ENCODE results near the gene EPDR1. TPM values are rescaled to one million over a fixed set of nuclear protein-coding genes. Genes with fewer than 3 reads are reported as not detected.

The EPDR1 gene
- 1 to 10 TPM; 2.7 to 7.3 TPM for total RNA-seq
- 9.1 TPM for polyA plus RNA-seq (2013, experiment 1 of 2)
- polyA plus RNA-seq (2013, experiment 2 of 2) = 9.1 TPM
- long read RNA-seq, experiment 1, partial matches to known transcripts = 0 of 6 reads
- long read RNA-seq, experiment 1, other reads (novel, unspliced or antisense) = 2 of 6 reads
- long read RNA-seq, experiment 2, transcript EPDR1-201 (3 exons, 2,599 nt) = major isoform, 26 of 30 reads
- long read RNA-seq, experiment 2, partial matches to known transcripts = 3 of 30 reads
- long read RNA-seq, experiment 2, other reads (novel, unspliced or antisense) = 1 of 30 reads
- long read RNA-seq, experiment 3, transcript EPDR1-201 (3 exons, 2,599 nt) = major isoform, 10 of 12 reads
- long read RNA-seq, experiment 3, partial matches to known transcripts = 1 of 12 reads
- long read RNA-seq, experiment 3, other reads (novel, unspliced or antisense) = 0 of 12 reads
- long read RNA-seq, experiment 4, partial matches to known transcripts = 1 of 9 reads
- long read RNA-seq, experiment 4, other reads (novel, unspliced or antisense) = 8 of 9 reads

DNA sequence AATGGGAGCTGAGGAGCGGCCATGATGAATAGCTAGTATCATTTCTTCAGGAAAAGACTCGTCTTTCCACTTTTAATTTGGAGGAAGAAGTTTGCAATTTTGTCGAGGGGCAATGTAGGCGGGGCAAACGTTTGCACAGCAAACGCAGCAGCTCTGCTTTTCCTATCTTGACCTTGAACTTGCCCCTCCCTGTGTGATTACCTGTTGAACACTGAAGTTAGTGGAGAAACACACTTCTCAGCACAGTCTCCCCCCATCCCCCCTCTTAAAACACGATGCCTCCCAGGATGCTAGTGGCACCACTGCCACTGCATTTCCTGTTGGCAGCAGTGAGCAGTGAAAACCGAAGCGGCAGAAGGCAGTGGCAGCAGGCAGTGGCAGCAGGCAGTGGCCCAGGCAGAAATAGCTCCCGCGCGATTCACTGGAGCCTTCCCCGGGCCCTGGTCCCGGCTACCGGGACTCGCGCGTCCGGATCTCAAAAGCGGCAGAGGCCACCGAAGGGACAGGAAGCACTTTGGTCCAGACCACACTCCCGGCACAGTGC lies at the start of gene EPDR1:
TSS of gene EPDR1 (plus strand) at position 336 of the 544 bp plus-strand sequence. CDS start 300 bp downstream, outside the sequence.
- WGBS, 2 experiments (ENCODE audit: insufficient coverage in 1 of 2, insufficient read length in 1 of 2) = 20 to 37% methylated on average over 5 to 22 of the region's 22 CpGs
- H3K4me1 ChIP-seq (ENCODE audit: control insufficient read depth, insufficient read depth, low read length) = no peaks in the 10 kb centered on the region
- H3K27ac ChIP-seq (ENCODE audit: low read depth, low read length) = no peak within 1 kb of the TSS
- H3K27me3 Mint-ChIP-seq (ENCODE audit: insufficient read depth) = peaks cover 76% of the 10 kb centered on the region
- peaks cover 3% of the 10 kb centered on the region for H3K9me3 ChIP-seq (ENCODE audit: control insufficient read depth, low read length)
- H3K27ac Mint-ChIP-seq = no peak within 1 kb of the TSS
- peak within 1 kb of the TSS; percentile 81 for H3K4me3 ChIP-seq (ENCODE audit: low read length)
- no peaks in the 10 kb centered on the region for H3K36me3 Mint-ChIP-seq (ENCODE audit: low read depth)
- TF ChIP-seq, protein P1, sequence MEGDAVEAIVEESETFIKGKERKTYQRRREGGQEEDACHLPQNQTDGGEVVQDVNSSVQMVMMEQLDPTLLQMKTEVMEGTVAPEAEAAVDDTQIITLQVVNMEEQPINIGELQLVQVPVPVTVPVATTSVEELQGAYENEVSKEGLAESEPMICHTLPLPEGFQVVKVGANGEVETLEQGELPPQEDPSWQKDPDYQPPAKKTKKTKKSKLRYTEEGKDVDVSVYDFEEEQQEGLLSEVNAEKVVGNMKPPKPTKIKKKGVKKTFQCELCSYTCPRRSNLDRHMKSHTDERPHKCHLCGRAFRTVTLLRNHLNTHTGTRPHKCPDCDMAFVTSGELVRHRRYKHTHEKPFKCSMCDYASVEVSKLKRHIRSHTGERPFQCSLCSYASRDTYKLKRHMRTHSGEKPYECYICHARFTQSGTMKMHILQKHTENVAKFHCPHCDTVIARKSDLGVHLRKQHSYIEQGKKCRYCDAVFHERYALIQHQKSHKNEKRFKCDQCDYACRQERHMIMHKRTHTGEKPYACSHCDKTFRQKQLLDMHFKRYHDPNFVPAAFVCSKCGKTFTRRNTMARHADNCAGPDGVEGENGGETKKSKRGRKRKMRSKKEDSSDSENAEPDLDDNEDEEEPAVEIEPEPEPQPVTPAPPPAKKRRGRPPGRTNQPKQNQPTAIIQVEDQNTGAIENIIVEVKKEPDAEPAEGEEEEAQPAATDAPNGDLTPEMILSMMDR (conservative IDR thresholded peaks at IDR 0.05) = peak; percentile 54
- H3K4me1 Mint-ChIP-seq = peaks cover 7% of the 10 kb centered on the region
- peak within 1 kb of the TSS; percentile 38 for H3K9ac ChIP-seq (ENCODE audit: extremely low read depth, low read length, poor library complexity, severe bottlenecking)
- H3K9me3 Mint-ChIP-seq = peaks cover 4% of the 10 kb centered on the region
- H3K4me3 Mint-ChIP-seq = peak within 1 kb of the TSS; percentile 69
- H3K27me3 ChIP-seq (ENCODE audit: control insufficient read depth, insufficient read depth, low read length, poor library complexity, severe bottlenecking) = peaks cover 73% of the 10 kb centered on the region
- DNase-seq = no peak
- no peaks in the 10 kb centered on the region for H3K36me3 ChIP-seq (ENCODE audit: control insufficient read depth, insufficient read depth, low read length)

DNA sequence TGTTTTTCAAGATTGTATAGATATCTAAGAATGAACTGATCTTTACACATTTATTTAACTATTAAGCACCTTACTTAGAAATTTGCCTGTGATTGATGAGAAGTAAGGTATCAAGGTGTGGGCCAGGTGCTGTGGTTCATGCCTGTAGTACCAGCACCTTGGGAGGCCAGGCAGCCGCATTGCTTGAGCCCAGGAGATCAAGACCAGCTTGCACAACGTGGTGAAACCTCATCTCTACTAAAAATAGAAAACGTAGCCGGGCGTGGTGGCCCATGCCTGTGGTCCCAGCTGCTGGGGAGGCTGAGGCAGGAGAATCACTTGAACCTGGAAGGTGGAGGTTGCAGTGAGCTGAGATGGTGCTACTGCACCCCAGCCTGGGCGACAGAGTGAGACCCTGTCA lies 38.4 kb upstream of the EPDR1 start:
- Mint-ChIP-seq H3K4me3 (no peak overlapping the region), H3K4me1 (no peaks in the 10 kb centered on the region), H3K36me3 (ENCODE audit: low read depth) (no peaks in the 10 kb centered on the region), H3K27me3 (ENCODE audit: insufficient read depth) (no peaks in the 10 kb centered on the region), H3K9me3 (no peaks in the 10 kb centered on the region), H3K27ac (no peak overlapping the region)
- H3K4me3 ChIP-seq (ENCODE audit: low read length) = no peak overlapping the region
- no peaks in the 10 kb centered on the region for H3K9me3 ChIP-seq (ENCODE audit: control insufficient read depth, low read length)
- no peaks in the 10 kb centered on the region for H3K27me3 ChIP-seq (ENCODE audit: control insufficient read depth, insufficient read depth, low read length, poor library complexity, severe bottlenecking)
- 86 to 93% methylated on average over 5 to 6 of the region's 6 CpGs for WGBS, 2 experiments (ENCODE audit: insufficient coverage in 1 of 2, insufficient read length in 1 of 2)
- no peaks in the 10 kb centered on the region for H3K4me1 ChIP-seq (ENCODE audit: control insufficient read depth, insufficient read depth, low read length)
- no peak for DNase-seq
- no peak overlapping the region for H3K9ac ChIP-seq (ENCODE audit: extremely low read depth, low read length, poor library complexity, severe bottlenecking)
- TF ChIP-seq, protein P1 (conservative IDR thresholded peaks at IDR 0.05) = no peak
- no peak overlapping the region for H3K27ac ChIP-seq (ENCODE audit: low read depth, low read length)
- no peaks in the 10 kb centered on the region for H3K36me3 ChIP-seq (ENCODE audit: control insufficient read depth, insufficient read depth, low read length)

DNA sequence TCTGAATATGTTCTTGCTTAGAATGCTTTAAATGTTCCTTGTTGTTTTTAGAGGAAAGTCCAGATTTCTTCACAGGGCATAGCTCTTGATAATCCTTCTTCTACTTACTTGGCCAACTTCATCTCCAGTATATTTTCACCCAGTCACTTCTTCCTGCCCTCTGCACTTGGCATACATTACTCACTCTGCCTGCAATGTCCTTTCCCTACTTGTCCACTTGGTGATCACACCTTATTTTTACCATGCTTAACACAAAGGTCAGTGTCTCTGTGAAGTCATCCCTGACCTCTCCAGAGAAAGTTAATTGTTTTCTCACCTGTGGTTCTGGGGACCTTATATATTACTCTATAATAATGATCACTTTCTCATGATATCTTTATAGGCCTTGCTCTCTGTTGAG lies 27.1 kb upstream of the EPDR1 start:
- Histone ChIP-seq H3K36me3 (ENCODE audit: control insufficient read depth, insufficient read depth, low read length) (no peaks in the 10 kb centered on the region), H3K4me3 (ENCODE audit: low read length) (no peak overlapping the region), H3K27ac (ENCODE audit: low read depth, low read length) (no peak overlapping the region), H3K4me1 (ENCODE audit: control insufficient read depth, insufficient read depth, low read length) (no peaks in the 10 kb centered on the region), H3K27me3 (ENCODE audit: control insufficient read depth, insufficient read depth, low read length, poor library complexity, severe bottlenecking) (no peaks in the 10 kb centered on the region), H3K9ac (ENCODE audit: extremely low read depth, low read length, poor library complexity, severe bottlenecking) (no peak overlapping the region), H3K9me3 (ENCODE audit: control insufficient read depth, low read length) (no peaks in the 10 kb centered on the region)
- Mint-ChIP-seq H3K27ac (no peak overlapping the region), H3K9me3 (no peaks in the 10 kb centered on the region), H3K27me3 (ENCODE audit: insufficient read depth) (no peaks in the 10 kb centered on the region), H3K4me1 (no peaks in the 10 kb centered on the region), H3K36me3 (ENCODE audit: low read depth) (no peaks in the 10 kb centered on the region), H3K4me3 (no peak overlapping the region)
- DNase-seq = no peak
- TF ChIP-seq, protein P1 (conservative IDR thresholded peaks at IDR 0.05) = no peak
